ENCODE data around the gene PBX1. TPM values are rescaled to one million over a fixed set of nuclear protein-coding genes. Genes with fewer than 3 reads are reported as not detected.

PBX1 gene
- total and polyA plus RNA-seq, 2 of the 4 experiments (the other 2 are of a cell fraction): 13.9 to 17.9 TPM

- no peak for TF ChIP-seq NFE2L2 (IDR thresholded peaks at IDR 0.05; ENCODE audit: low read depth, low read length)
- no peak for TF ChIP-seq MAZ (IDR thresholded peaks at IDR 0.05; ENCODE audit: borderline replicate concordance, low read depth, low read length)
- no peak for TF ChIP-seq RCOR1 (IDR thresholded peaks at IDR 0.05; ENCODE audit: insufficient replicate concordance, low read length)
- TF ChIP-seq MXI1 (IDR thresholded peaks at IDR 0.05; ENCODE audit: borderline replicate concordance, low read depth, low read length): no peak
- TF ChIP-seq ELK1 (IDR thresholded peaks at IDR 0.05; ENCODE audit: borderline replicate concordance, low read depth, low read length): no peak
- TF ChIP-seq BHLHE40 (IDR thresholded peaks at IDR 0.05; ENCODE audit: low read depth, low read length): no peak
- TF ChIP-seq CTCF (conservative IDR thresholded peaks at IDR 0.05; ENCODE audit: low read depth, low read length): no peak
- TF ChIP-seq MAFK (IDR thresholded peaks at IDR 0.05; ENCODE audit: low read depth, low read length): no peak
- no peak for TF ChIP-seq RFX5 (IDR thresholded peaks at IDR 0.05; ENCODE audit: low read depth, low read length)
- no peak for TF ChIP-seq SMC3 (IDR thresholded peaks at IDR 0.05; ENCODE audit: low read depth, low read length)
- TF ChIP-seq CEBPB (IDR thresholded peaks at IDR 0.05; ENCODE audit: low read depth, low read length): no peak
- TF ChIP-seq FOS (IDR thresholded peaks at IDR 0.05; ENCODE audit: low read depth, low read length): no peak
- TF ChIP-seq RAD21 (IDR thresholded peaks at IDR 0.05; ENCODE audit: low read length): no peak
- TF ChIP-seq CHD1 (IDR thresholded peaks at IDR 0.05; ENCODE audit: low read depth, low read length): no peak
- TF ChIP-seq POLR2A (IDR thresholded peaks at IDR 0.05; ENCODE audit: low read depth, low read length): no peak
- TF ChIP-seq USF2 (IDR thresholded peaks at IDR 0.05; ENCODE audit: low read depth, low read length): no peak
- DNase-seq: no peak
- Histone ChIP-seq H2AFZ (replicated peaks; ENCODE audit: low read length, poor library complexity) (no peak overlapping the region), H3K14ac (replicated peaks; ENCODE audit: low read depth, low read length) (no peak overlapping the region), H3K36me3 (ENCODE audit: control insufficient read depth, insufficient read depth, low read length) (peaks cover 5% of the 10 kb centered on the region; the same call in 1 of the 2 replicates), H2AK5ac (ENCODE audit: low read depth, low read length) (no peak overlapping the region), H4K20me1 (ENCODE audit: insufficient read depth, low read length) (no peaks in the 10 kb centered on the region), H3K9me3 (ENCODE audit: control insufficient read depth, insufficient read depth, low read length) (no peaks in the 10 kb centered on the region), H2BK5ac (ENCODE audit: low read depth, low read length, poor library complexity, severe bottlenecking) (no peak overlapping the region), H3K27ac (ENCODE audit: insufficient read depth, low read length) (no peak overlapping the region), H2BK15ac (ENCODE audit: low read depth, low read length) (no peak overlapping the region), H3K79me1 (ENCODE audit: low read depth in 1 of 2, low read length in 2 of 2) (peaks cover under 1 to 7% of the 10 kb centered on the region in 2 experiments; a peak in 2 of 4 replicates), H3K9ac (ENCODE audit: low read depth, low read length) (no peak overlapping the region), H3K4me3 (ENCODE audit: insufficient read depth, low read depth, low read length) (no peak overlapping the region), H3K9me1 (ENCODE audit: insufficient read depth, low read length) (no peaks in the 10 kb centered on the region), H3K27me3 (ENCODE audit: control insufficient read depth, insufficient read depth, low read length) (no peaks in the 10 kb centered on the region), H2BK120ac (ENCODE audit: low read depth, low read length) (no peak overlapping the region), H4K5ac (ENCODE audit: low read depth, low read length) (no peak overlapping the region), H4K8ac (ENCODE audit: low read depth in 2 of 2, low read length in 2 of 2) (no peak overlapping the region), H2AK9ac (replicated peaks; ENCODE audit: low read depth, low read length, poor library complexity) (no peak overlapping the region), H3K4me2 (ENCODE audit: low read depth, low read length) (no peak overlapping the region), H3K56ac (ENCODE audit: extremely low read depth, insufficient read depth, low read length) (no peak overlapping the region), H3K18ac (ENCODE audit: low read depth, low read length) (no peak overlapping the region), H3K23ac (ENCODE audit: low read depth, low read length) (no peak overlapping the region), H4K91ac (ENCODE audit: insufficient read depth, low read depth, low read length) (no peak overlapping the region), H3K4me1 (ENCODE audit: control insufficient read depth, insufficient read depth, low read length) (peaks cover 9% of the 10 kb centered on the region; the same call in 1 of the 2 replicates), H2BK20ac (ENCODE audit: low read depth, low read length) (no peak overlapping the region), H3K4ac (ENCODE audit: low read depth, low read length) (no peak overlapping the region)
- BruUV-seq (replicated peaks): no TSS peak
- WGBS, 2 experiments (ENCODE audit: extremely low coverage in 2 of 2, insufficient read length in 1 of 2): no CpG with 5 or more reads among the region's 6 CpGs
- intact Hi-C loops (cut with micrococcal nuclease): no loop called here
- no peak for ATAC-seq (ENCODE audit: low read depth)
- CTCF ChIA-PET: interaction anchor here (0.6 kb wide), 1 partner anchor 212 kb away, joined by 3 read pairs; no protein-coding TSS in a partner anchor
- dilution Hi-C loops (cut with HindIII; ENCODE audit: low sequenced_read_pairs, unreplicated experiment): no loop called here
- POLR2A ChIA-PET (ENCODE audit: unreplicated experiment): no interaction called here
- in situ Hi-C loops (cut with MboI; ENCODE audit: low sequenced_read_pairs): no loop called here
Observed at GRCh38 chr1:164598719-164599118, 39.7 kb downstream of the PBX1 start.
